Smooth muscle cell (in vitro differentiated cells): Measurements from ENCODE around the gene SPTLC3. TPM values are rescaled to one million over a fixed set of nuclear protein-coding genes. Genes with fewer than 3 reads are reported as not detected.

Experiments
- DNase-seq: peaks from one replicate; lab custom pipeline; 2025; ENCODE audit not compliant: unreplicated experiment; lab: John Stamatoyannopoulos, UW
- H2AFZ ChIP-seq: fragments of 200-600 bp; sonication (generic); 2 replicates; pipeline ENCODE4 v1.6.0; 2016; ENCODE audit warnings: antibody characterized with exemption, low read depth, mild to moderate bottlenecking
- H3F3A ChIP-seq: fragments of 200-600 bp; sonication (generic); 2 replicates; pipeline ENCODE4 v1.6.0; 2017; ENCODE audit warnings: antibody characterized with exemption, low read depth
- H3K27ac ChIP-seq: fragments of 200-600 bp; sonication (generic); 2 replicates; pipeline ENCODE4 v1.5.1; 2016; ENCODE audit warnings: low read depth, mild to moderate bottlenecking
- H3K27me3 ChIP-seq: fragments of 200-600 bp; sonication (generic); 2 replicates; pipeline ENCODE4 v1.6.1; 2016; ENCODE audit warnings: low read depth, mild to moderate bottlenecking
- H3K36me3 ChIP-seq: fragments of 200-600 bp; sonication (generic); 2 replicates; pipeline ENCODE4 v1.5.1; 2016; ENCODE audit warnings: low read depth
- H3K4me1 ChIP-seq: fragments of 200-600 bp; sonication (generic); 2 replicates; pipeline ENCODE4 v1.5.1; 2016; ENCODE audit warnings: low read depth
- H3K4me2 ChIP-seq: fragments of 200-600 bp; sonication (generic); 2 replicates; pipeline ENCODE4 v1.6.0; 2016; ENCODE audit warnings: mild to moderate bottlenecking
- H3K4me3 ChIP-seq: fragments of 200-600 bp; sonication (generic); 2 replicates; pipeline ENCODE4 v1.5.1; 2016; ENCODE audit warnings: mild to moderate bottlenecking
- H3K79me2 ChIP-seq: fragments of 200-600 bp; sonication (generic); 2 replicates; pipeline ENCODE4 v1.6.0; 2016; ENCODE audit warnings: low read depth, mild to moderate bottlenecking
- H3K9ac ChIP-seq: fragments of 200-600 bp; sonication (generic); 2 replicates; pipeline ENCODE4 v1.6.0; 2016; ENCODE audit warnings: low read depth
- H3K9me3 ChIP-seq: fragments of 200-600 bp; sonication (generic); replicated peaks from 2 replicates; pipeline ENCODE4 v1.5.1; 2016; ENCODE audit warnings: low read depth
- H4K20me1 ChIP-seq: fragments of 200-600 bp; sonication (generic); 2 replicates; pipeline ENCODE4 v1.6.0; 2016; ENCODE audit warnings: low read depth
- WGBS: methylation state at CpG from one replicate; pipeline ENCODE4 v1.1.7; 2016; ENCODE audit warnings: low lambda C conversion rate; 5-methylcytosine and 5-hydroxymethylcytosine counted together
- polyA plus RNA-seq: library from polyadenylated mRNA; unstranded; fragments of >200 nt; fragmentation: Nextera tagmentation; extraction: Ambion mirVana; gene quantifications from 2 replicates; pipeline ENCODE4 v1.2.1, GENCODE V29; 2016
- total RNA-seq: library from RNA; depleted of rRNA; stranded (reverse); fragments of >200 nt; gene quantifications from 2 replicates; pipeline ENCODE4 v1.2.3, GENCODE V29; 2014
- TF ChIP-seq, protein P1 (sequence below): fragments of 200-600 bp; sonication (generic); IDR thresholded peaks from 2 replicates; pipeline ENCODE4 v1.5.1; 2017; ENCODE audit warnings: borderline replicate concordance, mild to moderate bottlenecking, antibody characterized with exemption; ENCODE audit not compliant: insufficient read depth, poor library complexity, severe bottlenecking

SPTLC3 gene
- total and polyA plus RNA-seq, 2 experiments from 2014 or later: 2.5 to 34.9 TPM

- no peak overlapping the region for H3K4me2 ChIP-seq
These were observed 23.0 kb downstream of the SPTLC3 start for GRCh38 chr20:13031751-13032150.

GRCh38 chr20:13034115-13034514, 25.3 kb downstream of the SPTLC3 start:
- DNase-seq: no peak
- TF ChIP-seq, protein P1, sequence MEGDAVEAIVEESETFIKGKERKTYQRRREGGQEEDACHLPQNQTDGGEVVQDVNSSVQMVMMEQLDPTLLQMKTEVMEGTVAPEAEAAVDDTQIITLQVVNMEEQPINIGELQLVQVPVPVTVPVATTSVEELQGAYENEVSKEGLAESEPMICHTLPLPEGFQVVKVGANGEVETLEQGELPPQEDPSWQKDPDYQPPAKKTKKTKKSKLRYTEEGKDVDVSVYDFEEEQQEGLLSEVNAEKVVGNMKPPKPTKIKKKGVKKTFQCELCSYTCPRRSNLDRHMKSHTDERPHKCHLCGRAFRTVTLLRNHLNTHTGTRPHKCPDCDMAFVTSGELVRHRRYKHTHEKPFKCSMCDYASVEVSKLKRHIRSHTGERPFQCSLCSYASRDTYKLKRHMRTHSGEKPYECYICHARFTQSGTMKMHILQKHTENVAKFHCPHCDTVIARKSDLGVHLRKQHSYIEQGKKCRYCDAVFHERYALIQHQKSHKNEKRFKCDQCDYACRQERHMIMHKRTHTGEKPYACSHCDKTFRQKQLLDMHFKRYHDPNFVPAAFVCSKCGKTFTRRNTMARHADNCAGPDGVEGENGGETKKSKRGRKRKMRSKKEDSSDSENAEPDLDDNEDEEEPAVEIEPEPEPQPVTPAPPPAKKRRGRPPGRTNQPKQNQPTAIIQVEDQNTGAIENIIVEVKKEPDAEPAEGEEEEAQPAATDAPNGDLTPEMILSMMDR: no peak
- Histone ChIP-seq H3K79me2 (no peaks in the 10 kb centered on the region), H3K4me2 (no peak overlapping the region), H3K4me3 (no peak overlapping the region), H4K20me1 (no peaks in the 10 kb centered on the region), H3K9ac (no peak overlapping the region), H3K27ac (no peak overlapping the region), H3K9me3 (no peaks in the 10 kb centered on the region), H2AFZ (no peak overlapping the region), H3F3A (no peaks in the 10 kb centered on the region), H3K4me1 (no peaks in the 10 kb centered on the region), H3K36me3 (no peaks in the 10 kb centered on the region), H3K27me3 (no peaks in the 10 kb centered on the region)

More at GRCh38 chr20:13031751-13032150, 23.0 kb downstream of the SPTLC3 start:
- H2AFZ ChIP-seq: no peak overlapping the region
- H3F3A ChIP-seq: no peaks in the 10 kb centered on the region
- H3K36me3 ChIP-seq: no peaks in the 10 kb centered on the region
- no peaks in the 10 kb centered on the region for H3K9me3 ChIP-seq
- H3K27ac ChIP-seq: no peak overlapping the region
- H3K4me3 ChIP-seq: no peak overlapping the region
- no peaks in the 10 kb centered on the region for H3K27me3 ChIP-seq
- no peak overlapping the region for H3K9ac ChIP-seq
- H3K79me2 ChIP-seq: no peaks in the 10 kb centered on the region
- no peaks in the 10 kb centered on the region for H3K4me1 ChIP-seq
- DNase-seq: no peak
- TF ChIP-seq, protein P1: no peak
- WGBS: 84% methylated on average over 4 of the region's 4 CpGs
- H4K20me1 ChIP-seq: no peaks in the 10 kb centered on the region

- Histone ChIP-seq H3K9ac (no peak overlapping the region), H3K79me2 (no peaks in the 10 kb centered on the region), H3F3A (no peaks in the 10 kb centered on the region), H3K27me3 (no peaks in the 10 kb centered on the region), H3K9me3 (no peaks in the 10 kb centered on the region), H3K4me1 (no peaks in the 10 kb centered on the region), H4K20me1 (no peaks in the 10 kb centered on the region), H3K4me3 (no peak overlapping the region), H3K36me3 (no peaks in the 10 kb centered on the region), H3K4me2 (no peak overlapping the region), H2AFZ (no peak overlapping the region), H3K27ac (no peak overlapping the region)
- WGBS: 90% methylated on average over 1 of the region's 1 CpG
- DNase-seq: no peak
- TF ChIP-seq, protein P1: no peak
These were observed 26.2 kb downstream of the SPTLC3 start for GRCh38 chr20:13034936-13035335.

DNA sequence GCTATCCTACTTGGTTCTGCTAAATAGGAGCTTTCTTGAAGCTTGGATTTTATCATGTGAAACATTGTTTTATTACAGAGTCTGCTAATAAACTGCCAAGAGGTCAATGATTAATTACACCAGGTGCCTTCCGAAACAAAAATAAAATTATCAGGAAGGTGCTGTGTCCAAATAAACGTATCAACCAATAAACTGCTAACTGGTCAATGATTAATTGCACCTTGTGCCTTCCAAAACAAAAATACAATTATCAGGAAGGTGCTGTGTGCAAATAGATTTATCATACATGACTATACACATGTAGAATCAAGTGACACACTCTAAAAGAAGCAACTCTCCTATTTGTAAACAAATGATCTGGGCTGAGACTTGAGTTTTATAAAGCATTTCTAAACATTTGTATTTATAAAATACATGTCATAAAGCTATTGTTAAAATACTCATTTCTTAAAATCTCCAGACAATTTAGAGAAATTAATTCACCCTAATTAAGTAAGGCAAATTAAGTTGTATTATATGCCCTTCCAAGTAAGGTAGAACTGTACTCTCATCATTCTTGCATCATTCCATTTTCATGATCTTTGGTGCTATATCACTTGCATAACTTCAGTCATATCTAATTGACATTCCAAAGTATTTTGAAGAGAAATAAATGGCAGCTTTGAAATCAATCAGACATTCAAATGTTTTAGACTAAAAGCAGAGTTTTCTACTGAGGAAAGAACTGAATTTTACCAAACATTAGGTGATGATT, 26.8 kb downstream of the SPTLC3 start:
- Histone ChIP-seq H3K4me2 (no peak overlapping the region), H2AFZ (no peak overlapping the region), H3F3A (no peaks in the 10 kb centered on the region), H3K9ac (no peak overlapping the region), H3K27ac (no peak overlapping the region), H3K36me3 (no peaks in the 10 kb centered on the region), H3K79me2 (no peaks in the 10 kb centered on the region), H3K4me1 (no peaks in the 10 kb centered on the region), H4K20me1 (no peaks in the 10 kb centered on the region), H3K9me3 (no peaks in the 10 kb centered on the region), H3K27me3 (no peaks in the 10 kb centered on the region), H3K4me3 (no peak overlapping the region)
- TF ChIP-seq, protein P1: no peak
- no peak for DNase-seq
- WGBS: 96% methylated on average over 2 of the region's 2 CpGs
